HFFc6 (cell line): ENCODE results near the gene CMPK2. TPM values are rescaled to one million over a fixed set of nuclear protein-coding genes. Genes with fewer than 3 reads are reported as not detected.
A peak's percentile ranks its signal among the peaks of the same experiment; 100 is the strongest.

Experiments
- DNase-seq: peaks from one replicate; pipeline ENCODE4 v3.0.0-alpha.2; 2018
- H3K27ac Mint-ChIP-seq: 2 replicates; pipeline ENCODE4 v1.8.0; 2020; ENCODE audit warnings: mild to moderate bottlenecking, mixed read lengths
- H3K27me3 Mint-ChIP-seq: 2 replicates; pipeline ENCODE4 v1.8.0; 2021; ENCODE audit warnings: mild to moderate bottlenecking, moderate library complexity, mixed read lengths; ENCODE audit not compliant: insufficient read depth
- H3K36me3 Mint-ChIP-seq: 2 replicates; pipeline ENCODE4 v1.8.0; 2021; ENCODE audit warnings: low read depth, mixed read lengths
- H3K4me1 Mint-ChIP-seq: 2 replicates; pipeline ENCODE4 v1.8.0; 2020; ENCODE audit warnings: low read depth, mixed read lengths
- H3K4me3 Mint-ChIP-seq: 2 replicates; pipeline ENCODE4 v1.8.0; 2020; ENCODE audit warnings: mild to moderate bottlenecking, moderate library complexity, mixed read lengths
- H3K9me3 Mint-ChIP-seq: 2 replicates; pipeline ENCODE4 v1.8.0; 2020; ENCODE audit warnings: mild to moderate bottlenecking, mixed read lengths
- total RNA-seq, 6 experiments: library from RNA; stranded (reverse); fragmentation: NEBNext Ultra II Directional; extraction: Animal tissue kit (Norgen Biotek cat#: 25700); gene quantifications; 2 replicates in 1 of 6; 3 replicates in 5 of 6; pipeline ENCODE4 v1.2.3, GENCODE V29; 2021
- TF ChIP-seq, protein P1 (sequence below): fragments of 200-600 bp; sonication (generic); IDR thresholded peaks from 2 replicates; pipeline ENCODE4 v1.5.0; 2021; ENCODE audit warnings: antibody characterized with exemption, mild to moderate bottlenecking

CMPK2 gene
- total RNA-seq, 6 experiments from 2014 or later, result not detected

DNA sequence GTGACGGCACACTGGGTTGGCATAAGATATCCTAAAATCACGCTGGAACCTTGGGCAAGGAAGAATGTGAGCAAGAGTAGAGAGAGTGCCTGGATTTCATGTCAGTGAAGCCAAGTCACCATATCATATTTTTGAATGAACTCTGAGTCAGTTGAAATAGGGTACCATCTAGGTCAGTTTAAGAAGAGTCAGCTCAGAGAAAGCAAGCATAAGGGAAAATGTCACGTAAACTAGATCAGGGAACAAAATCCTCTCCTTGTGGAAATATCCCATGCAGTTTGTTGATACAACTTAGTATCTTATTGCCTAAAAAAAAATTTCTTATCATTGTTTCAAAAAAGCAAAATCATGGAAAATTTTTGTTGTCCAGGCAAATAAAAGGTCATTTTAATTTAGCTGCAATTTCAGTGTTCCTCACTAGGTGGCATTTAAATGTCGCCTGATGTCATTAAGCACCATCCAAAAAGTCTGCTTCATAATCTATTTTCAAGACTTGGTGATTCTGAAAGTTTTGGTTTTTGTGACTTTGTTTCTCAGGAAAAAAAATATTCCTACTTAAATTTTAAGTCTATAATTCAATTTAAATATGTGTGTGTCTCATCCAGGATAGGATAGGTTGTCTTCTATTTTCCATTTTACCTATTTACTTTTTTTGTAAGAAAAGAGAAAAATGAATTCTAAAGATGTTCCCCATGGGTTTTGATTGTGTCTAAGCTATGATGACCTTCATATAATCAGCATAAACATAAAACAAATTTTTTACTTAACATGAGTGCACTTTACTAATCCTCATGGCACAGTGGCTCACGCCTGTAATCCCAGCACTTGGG is 31.4 kb upstream of the CMPK2 start:
- Mint-ChIP-seq H3K36me3 (no peaks in the 10 kb centered on the region; the same call in 1 of the 2 replicates), H3K27ac (no peak overlapping the region), H3K27me3 (no peaks in the 10 kb centered on the region), H3K9me3 (peaks cover 44% of the 10 kb centered on the region), H3K4me3 (no peak overlapping the region), H3K4me1 (no peaks in the 10 kb centered on the region)
- no peak for DNase-seq
- TF ChIP-seq, protein P1, sequence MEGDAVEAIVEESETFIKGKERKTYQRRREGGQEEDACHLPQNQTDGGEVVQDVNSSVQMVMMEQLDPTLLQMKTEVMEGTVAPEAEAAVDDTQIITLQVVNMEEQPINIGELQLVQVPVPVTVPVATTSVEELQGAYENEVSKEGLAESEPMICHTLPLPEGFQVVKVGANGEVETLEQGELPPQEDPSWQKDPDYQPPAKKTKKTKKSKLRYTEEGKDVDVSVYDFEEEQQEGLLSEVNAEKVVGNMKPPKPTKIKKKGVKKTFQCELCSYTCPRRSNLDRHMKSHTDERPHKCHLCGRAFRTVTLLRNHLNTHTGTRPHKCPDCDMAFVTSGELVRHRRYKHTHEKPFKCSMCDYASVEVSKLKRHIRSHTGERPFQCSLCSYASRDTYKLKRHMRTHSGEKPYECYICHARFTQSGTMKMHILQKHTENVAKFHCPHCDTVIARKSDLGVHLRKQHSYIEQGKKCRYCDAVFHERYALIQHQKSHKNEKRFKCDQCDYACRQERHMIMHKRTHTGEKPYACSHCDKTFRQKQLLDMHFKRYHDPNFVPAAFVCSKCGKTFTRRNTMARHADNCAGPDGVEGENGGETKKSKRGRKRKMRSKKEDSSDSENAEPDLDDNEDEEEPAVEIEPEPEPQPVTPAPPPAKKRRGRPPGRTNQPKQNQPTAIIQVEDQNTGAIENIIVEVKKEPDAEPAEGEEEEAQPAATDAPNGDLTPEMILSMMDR, result peak; percentile 65

DNA sequence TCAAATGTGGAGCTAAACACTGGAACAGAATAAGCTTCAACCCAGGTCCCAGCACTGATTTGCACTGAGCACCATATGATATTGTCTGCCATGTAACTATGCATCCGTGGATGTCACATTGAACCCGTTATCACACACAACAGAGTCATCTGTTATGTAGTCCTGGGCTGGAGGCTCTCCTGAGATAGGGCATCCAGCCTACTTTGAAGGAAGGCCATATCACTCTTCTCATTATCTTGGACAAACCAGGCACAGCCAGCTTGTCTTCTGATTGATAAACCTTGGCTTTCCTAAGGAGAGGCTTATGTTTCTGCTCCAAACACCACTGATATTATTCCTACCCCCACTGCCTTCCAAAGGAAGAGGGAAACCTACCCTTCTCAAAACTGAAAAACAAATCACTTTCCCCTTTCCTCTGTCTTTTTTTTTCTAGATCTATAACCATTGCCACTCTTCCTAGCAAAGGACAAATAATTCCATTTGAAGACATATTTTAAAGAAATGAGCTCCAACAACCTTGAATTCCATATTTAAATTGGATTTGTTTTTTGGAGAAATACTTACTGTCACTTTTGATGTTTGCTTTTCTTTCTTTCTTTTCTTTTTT is 28.3 kb upstream of the CMPK2 start:
- TF ChIP-seq, protein P1, result no peak
- H3K4me1 Mint-ChIP-seq, result no peaks in the 10 kb centered on the region
- DNase-seq, result no peak

DNA sequence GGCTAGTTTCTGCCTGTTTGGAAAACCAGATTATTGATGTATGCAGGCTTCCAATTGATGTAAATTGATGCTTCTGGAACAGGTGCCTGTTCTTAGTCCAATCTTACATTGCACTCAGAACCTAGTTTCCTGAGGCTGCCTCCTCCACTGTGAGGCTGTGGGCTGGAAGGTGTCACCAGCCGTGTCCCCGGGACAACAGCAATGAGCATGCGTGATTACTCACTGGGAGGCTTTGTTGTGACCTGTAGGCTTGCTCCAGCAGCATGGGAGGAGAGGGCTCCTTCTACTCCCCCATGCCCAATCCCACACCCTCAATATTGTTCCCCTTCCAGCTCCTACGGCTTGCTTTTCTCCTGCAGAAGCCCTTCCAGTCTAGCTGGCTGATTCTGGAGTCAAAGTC is 23.0 kb upstream of the CMPK2 start:
- TF ChIP-seq, protein P1, result no peak
- H3K36me3 Mint-ChIP-seq, result no peaks in the 10 kb centered on the region
- DNase-seq, result no peak
- H3K27me3 Mint-ChIP-seq, result peaks cover 1% of the 10 kb centered on the region; the same call in 1 of the 2 replicates
- H3K4me1 Mint-ChIP-seq, result no peaks in the 10 kb centered on the region
- no peak overlapping the region for H3K4me3 Mint-ChIP-seq
- H3K27ac Mint-ChIP-seq, result no peak overlapping the region
- peaks cover 15% of the 10 kb centered on the region for H3K9me3 Mint-ChIP-seq

More for the DNA sequence above, 28.3 kb upstream of the CMPK2 start:
- Mint-ChIP-seq H3K36me3 (no peaks in the 10 kb centered on the region), H3K27ac (no peak overlapping the region), H3K9me3 (peaks cover 20% of the 10 kb centered on the region), H3K27me3 (peaks cover 1% of the 10 kb centered on the region; the same call in 1 of the 2 replicates), H3K4me3 (no peak overlapping the region)

DNA sequence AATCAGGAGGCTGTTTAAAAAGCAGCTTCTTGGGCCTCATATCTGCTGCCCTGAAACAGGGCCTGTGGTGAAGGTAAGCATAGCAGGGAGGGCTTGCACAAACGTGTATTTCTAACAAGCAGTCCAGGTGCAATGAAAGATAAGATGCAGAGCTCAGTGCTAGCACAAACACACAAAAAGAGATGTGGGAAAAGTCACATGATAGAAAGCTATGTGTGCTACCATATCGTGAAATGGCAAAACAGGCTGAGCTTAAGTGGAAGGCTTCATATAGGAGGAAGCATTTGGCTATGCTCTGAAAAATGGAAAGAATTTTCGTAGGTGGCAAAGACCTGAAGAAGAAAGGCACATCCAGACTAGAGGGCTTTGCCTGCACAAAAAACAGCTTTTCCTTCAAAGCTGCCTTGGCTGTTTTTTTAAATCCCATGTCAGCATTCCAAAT is 22.1 kb upstream of the CMPK2 start:
- no peak overlapping the region for H3K4me3 Mint-ChIP-seq
- H3K27me3 Mint-ChIP-seq, result peaks cover 1% of the 10 kb centered on the region; the same call in 1 of the 2 replicates
- H3K36me3 Mint-ChIP-seq, result no peaks in the 10 kb centered on the region
- peaks cover 16% of the 10 kb centered on the region for H3K9me3 Mint-ChIP-seq
- no peaks in the 10 kb centered on the region for H3K4me1 Mint-ChIP-seq
- no peak for DNase-seq
- no peak overlapping the region for H3K27ac Mint-ChIP-seq
- TF ChIP-seq, protein P1, result no peak

DNA sequence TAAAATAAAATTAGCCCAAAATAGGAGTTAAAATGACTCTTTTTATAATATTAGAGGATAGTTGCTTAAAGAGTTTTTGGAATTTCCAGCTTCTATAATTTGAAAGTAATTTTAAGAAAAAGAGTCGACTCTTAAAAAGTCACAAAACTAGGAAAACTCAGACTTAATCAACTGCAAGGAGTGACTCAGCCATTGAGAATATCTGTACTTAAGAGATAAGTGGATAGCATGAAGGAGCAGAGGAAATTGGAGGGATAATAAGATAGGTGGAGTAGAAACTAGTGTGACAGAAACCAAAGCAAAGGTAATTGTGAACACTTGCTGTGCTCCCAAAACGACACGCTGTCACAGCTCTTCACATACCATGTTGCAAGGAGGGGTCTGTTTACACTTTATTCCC is 20.3 kb upstream of the CMPK2 start:
- H3K36me3 Mint-ChIP-seq, result no peaks in the 10 kb centered on the region
- H3K9me3 Mint-ChIP-seq, result peaks cover 24% of the 10 kb centered on the region
- TF ChIP-seq, protein P1, result no peak
- H3K27ac Mint-ChIP-seq, result no peak overlapping the region
- DNase-seq, result no peak
- no peak overlapping the region for H3K4me3 Mint-ChIP-seq
- peaks cover 1% of the 10 kb centered on the region; the same call in 1 of the 2 replicates for H3K27me3 Mint-ChIP-seq
- no peaks in the 10 kb centered on the region for H3K4me1 Mint-ChIP-seq
